ENCODE measurements around the gene COX7A2L.
A peak's percentile ranks its signal among the peaks of the same experiment; 100 is the strongest.
"Not testable (repeated sequence)": the region's sequence is repeated elsewhere in the genome, so short reads cannot be mapped to it uniquely, and the experiment has no call there.

COX7A2L gene

DNA sequence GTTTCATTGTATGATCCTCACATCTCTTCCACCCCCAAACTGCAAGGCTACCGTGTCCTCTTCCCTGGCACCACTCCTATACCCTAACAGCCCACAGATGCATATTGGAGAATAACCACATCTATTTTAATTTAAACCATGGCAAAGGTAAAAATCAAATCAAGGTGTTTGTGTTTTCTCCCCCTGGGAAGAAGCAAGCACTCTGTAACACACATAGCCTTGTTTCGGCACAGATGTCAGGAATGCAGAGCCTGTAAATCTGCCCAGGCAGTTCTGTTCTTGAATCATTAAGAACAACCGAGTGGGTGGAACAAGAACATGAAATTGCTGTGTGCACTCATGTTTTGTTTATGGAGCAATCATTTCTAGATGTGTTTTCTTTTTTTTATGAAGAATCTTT, 6.8 kb upstream of the COX7A2L start:
- DNase-seq (ENCODE audit: low read depth), result peak; percentile 69

DNA sequence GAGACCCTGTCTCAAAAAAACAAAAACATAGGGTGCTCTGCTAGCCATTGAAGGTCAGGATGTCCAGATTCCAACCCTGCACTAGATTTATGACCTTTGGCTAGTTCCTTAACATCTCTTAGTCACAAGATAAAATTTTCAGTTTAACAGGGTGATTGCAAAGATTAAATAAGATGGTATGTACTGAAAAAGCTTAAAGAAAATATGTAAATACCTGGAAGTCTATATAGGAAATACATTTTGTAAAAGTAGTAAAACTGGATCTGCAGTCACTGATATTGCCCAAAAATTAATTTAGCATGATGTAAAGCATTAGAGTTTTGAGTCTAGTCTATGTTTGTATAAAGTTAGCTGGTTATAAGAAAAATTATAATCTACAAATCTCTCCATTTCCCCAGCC, 5.4 kb upstream of the COX7A2L start:
- peak; percentile 21 for DNase-seq (ENCODE audit: low read depth)

DNA sequence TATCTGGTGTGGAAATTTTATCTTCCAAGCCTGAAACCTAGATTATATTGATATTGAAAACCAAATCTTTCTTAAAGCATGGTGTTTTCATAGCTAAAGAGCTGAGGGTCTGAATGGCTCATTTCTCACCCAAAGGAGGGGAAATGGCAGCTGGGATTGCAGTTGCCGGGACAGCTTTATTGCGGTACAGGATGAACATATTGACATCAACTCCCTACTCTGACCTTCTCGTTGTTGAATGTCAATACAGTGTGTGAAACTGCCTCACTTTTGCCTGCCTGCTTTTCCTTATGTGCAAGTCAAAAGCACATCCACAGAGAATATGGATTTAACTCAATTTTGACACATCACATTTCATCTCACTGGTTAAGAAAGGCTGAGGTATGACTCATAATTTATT, 3.6 kb upstream of the COX7A2L start:
- DNase-seq (ENCODE audit: low read depth), result no peak

DNA sequence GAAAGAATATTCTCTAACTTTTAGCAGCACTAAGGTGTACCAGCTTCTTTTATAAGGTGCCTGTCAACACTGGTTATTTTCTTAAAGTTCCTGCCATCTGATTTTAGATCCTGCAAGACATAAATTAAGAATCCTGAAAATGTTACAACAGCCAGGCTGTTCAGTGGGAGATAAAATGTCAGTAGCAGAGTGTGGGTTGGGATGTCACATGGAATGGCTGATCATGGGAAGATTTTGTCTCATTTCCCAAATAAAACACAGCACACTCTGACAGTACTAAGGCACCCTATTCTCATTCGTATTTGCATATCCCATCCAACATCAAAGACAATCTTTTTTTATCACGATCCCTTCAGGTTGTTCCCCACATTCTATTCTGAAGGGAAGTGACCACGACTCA, 2.4 kb upstream of the COX7A2L start:
- no peak for DNase-seq (ENCODE audit: low read depth)

DNA sequence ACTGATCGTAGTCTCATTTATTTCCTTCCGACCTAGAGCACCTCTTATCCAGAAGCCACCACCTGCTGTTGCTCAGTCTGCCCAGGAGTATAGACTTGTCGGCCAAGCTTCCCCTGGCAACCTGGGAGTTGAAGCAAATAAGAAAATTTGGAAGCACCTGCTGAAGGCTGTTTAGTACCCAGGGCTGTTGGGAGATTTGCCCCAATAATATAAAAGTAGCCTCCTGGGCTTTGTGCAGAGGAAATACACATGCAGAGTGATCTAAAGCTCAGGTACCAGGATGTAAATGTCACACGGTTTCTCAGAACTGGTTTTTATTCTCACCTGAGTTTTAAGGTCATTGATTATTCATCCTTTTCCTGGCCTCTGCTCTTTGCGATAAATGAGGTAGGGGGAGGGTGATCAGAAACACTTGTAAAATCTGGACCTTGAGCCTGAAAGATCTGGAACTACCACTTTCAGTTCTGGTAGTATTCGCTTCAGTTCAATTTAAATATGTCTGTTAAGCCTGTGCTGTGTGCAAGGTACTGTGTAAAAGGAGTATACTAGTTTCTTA, 789 bp upstream of the COX7A2L start:
- DNase-seq (ENCODE audit: low read depth), result no peak

DNA sequence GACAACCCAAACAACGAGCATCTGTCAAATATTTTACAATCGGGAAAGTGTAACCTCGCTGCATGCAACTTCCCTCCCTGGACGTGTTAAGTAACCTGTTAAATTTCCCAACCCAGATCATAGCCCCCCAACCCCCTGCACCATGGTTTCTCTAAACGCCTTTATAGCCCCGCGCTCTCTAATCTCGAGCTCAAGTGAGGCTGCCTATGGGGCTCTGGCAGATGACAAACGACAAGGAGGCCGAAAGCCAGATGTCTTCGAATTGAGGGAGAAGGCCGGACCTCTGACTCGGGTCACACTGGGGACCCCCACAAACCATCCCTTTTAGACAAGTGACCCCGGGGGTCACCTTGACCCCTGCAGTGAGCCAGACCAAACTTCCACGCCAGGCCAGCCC, 526 bp downstream of the COX7A2L start:
- DNase-seq (ENCODE audit: low read depth), result no peak

DNA sequence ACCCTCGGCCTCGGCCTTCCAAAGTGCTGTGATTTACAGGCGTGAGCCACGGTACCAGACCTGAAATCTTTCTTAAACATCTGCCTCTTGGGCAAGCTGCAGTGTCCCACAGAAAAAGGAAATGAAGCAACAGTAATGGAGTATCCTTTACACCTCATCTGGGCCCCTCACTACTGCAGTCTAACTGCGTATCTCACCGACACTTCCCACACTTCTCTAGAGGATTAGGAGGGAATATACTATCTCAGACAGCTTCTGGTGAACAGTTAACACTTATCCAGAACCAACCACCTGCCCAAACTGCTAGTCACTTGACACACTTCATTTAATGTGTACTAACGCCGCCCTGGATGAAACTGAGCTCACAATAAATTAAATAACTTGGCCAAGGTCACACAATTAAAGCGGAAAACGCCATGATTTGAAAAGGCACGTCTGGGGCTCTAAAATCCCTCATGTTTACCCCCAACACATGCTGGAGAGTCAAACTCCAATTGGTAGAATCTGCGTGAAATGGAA, 993 bp downstream of the COX7A2L start:
- DNase-seq (ENCODE audit: low read depth), result peak; percentile 79

DNA sequence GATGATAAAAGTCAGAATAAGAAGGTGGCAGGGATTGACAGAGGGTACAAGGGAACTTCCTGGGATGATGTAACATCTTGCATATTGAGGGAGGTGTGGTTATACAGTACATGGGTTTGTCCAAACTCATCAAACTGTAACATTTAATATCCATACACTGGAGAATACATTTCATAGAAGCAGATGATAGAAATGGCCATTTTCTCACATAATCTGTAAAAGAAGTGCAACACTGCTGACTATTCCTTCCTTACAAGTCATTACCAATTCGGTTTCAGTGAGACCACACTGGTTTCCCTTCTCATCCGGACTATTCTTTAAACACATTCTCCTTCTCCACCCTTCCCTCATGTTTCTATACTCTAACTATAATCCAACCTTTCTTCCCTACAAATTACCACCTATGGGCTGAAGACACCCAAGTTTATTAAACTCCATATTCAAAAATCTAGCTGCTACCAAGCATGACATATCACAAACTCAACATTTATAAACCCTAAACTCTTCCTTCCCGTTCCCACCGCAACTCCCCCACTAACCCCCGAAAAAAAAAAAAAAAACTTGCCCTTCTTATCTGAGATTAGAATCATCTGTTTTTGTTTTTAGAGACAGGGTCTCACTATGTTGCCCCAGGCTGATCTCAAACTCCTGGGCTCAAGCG, 1.6 kb downstream of the COX7A2L start:
- no peak for DNase-seq (ENCODE audit: low read depth)

DNA sequence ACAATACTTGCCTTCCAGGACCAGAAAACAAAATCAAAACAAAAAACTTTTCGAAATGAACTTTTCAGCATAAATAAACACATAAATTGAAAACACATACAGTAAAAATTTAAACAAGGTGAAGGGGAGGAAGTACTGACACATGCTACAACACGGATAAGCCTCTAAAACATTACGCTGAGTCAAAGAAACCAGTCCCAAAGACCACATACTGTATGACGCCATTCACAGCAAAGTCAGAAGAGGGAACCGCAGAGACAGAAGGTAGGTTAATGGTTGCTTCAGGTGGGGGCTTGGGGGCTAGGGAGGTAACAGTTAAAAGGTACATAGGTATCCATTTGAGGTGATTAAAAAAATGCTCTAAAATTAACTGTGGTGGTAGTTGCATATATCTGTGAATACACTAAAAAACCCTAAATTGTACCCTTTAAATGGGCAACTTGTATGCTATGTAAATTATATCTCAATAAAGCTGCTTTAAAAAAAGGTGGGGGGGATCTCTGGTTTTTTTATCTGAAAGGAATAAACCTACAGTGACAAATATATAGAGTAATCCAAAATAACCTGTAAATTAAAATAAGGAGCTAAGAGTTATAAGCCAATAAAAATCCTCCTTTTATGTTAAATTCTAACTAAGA, 7.1 kb downstream of the COX7A2L start:
- DNase-seq (ENCODE audit: low read depth), result peak; percentile 55

DNA sequence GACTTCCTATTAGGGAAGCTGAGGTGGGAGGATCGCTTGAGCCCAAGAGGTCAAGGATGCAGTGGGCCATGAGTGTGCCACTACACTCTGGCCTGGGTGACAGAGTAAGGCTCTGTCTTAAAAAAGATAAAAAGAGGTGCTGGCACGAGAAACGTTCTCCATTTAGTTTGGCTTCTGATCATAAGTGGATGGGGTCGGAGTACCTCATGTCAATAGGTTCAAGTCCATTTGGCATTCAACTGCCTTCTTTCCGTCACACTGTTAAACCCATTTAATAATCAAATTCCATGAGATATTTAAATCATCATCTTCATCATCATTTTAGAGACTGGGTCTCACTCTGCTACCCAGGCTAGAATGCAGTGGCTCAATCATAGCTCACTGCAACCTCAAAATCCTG, 9.2 kb downstream of the COX7A2L start:
- DNase-seq (ENCODE audit: low read depth), result no peak

DNA sequence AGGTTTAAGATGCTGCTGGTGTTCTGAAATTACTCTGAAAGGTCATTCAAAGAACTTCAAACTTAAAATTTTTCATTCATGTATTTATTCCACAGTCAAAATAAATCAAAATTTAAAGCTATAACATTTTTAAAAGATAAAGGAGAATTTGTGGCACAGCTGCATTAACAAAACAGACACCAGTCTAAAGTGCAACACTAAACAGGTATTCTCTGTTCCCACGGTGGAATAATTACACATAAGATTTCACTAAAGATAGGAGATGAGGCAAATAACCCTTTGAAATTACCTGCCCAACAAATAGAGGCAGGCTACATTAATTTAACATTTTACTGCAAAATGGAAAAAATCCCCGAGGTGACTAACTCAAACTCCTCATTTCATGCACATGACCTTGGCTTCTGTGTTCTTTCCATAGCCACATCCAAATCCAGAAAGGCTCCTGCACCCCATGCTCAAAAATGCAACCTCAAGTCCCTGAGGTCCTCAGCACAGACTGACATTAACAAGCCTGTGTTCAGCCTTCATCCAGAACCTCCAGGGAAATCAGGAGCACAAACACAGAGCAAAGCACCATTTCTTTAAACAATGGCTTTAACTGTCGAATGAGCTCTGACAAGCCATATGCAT, 10.5 kb downstream of the COX7A2L start:
- no peak for DNase-seq (ENCODE audit: low read depth)

DNA sequence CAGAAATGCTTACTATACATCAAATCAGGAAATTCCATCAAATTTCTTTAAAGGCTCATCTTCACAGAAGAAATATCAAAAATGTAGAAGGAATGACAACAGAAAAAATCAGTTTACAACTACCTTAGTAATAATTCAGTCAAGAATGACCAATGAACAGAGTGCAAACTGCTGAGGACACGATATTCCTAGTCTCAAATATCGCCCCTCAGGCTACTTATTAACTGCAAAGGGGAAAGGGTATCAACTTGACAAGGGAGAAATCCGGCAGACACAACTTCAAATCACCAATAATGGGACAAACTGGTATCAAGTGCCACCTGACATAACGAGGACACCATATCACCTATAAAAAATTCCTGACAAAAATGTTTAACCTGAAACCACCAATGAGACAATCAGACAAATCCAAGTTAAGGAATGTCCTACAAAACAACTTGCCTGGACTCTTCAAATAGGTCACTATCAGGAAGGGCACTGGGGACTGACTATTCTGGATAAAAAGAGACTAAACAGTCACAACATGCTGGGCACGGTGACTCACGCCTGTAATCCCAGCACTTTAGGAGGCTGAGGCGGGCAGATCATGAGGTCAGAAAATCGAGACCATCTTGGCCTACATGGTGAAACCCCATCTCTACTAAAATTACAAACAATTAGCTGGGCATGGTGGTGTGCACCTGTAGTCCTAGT, 12.8 kb downstream of the COX7A2L start:
- no peak for DNase-seq (ENCODE audit: low read depth)

DNA sequence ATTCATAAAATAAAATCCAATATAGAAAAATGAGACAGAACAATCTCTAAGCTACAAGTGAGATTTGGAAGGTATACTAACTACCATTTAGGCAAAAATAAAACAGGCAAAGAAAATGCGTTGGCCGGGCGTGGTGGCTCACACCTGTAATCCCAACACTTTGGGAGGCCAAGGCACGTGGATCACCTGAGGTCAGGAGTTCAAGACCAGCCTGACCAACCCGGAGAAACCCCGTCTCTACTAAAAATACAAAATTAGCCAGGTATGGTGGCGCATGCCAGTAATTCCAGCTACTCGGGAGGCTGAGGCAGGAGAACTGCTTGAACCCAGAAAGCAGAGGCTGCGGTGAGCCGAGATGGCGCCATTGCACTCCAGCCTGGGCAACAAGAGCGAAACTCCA, 13.5 kb downstream of the COX7A2L start:
- not testable (repeated sequence) for DNase-seq (ENCODE audit: low read depth)

DNA sequence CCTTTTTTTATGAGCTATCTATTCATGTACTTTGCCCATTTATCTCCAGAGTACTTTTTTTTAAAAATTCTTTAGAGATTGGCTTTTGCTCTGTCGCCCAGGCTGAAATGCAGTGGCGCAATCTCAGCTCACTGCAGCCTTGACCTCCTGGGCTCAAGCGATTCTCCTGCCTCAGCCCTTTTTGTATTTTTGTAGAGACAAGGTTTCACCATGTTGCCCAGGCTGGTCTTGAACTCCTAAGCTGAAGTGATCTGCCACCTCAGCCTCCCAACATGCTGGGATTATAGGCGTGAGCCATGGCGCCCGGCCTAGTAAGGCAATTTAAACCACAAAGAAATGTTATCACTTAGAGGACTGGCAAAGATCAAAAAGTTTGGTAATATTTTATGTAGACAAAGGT, 14.2 kb downstream of the COX7A2L start:
- DNase-seq (ENCODE audit: low read depth), result peak; percentile 37

DNA sequence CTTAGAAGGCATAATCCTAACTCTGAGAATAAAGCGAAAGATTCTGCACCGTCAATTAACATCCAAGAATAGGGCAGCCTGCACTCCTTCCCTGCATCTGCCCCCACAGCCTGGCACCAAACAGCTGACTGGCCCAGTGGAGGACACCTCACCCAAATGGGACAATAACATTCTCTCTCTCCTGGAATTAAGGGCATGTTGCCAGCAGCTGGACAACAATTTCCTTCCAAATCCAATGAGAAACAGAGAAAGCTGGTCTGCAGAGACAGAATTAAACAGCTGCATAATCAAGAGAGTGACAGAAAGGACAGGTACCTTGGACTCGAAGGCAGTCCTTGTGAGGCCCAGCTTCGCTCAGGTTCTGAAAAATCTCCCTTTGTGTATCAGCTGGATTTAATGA, 15.0 kb downstream of the COX7A2L start:
- DNase-seq (ENCODE audit: low read depth), result no peak

DNA sequence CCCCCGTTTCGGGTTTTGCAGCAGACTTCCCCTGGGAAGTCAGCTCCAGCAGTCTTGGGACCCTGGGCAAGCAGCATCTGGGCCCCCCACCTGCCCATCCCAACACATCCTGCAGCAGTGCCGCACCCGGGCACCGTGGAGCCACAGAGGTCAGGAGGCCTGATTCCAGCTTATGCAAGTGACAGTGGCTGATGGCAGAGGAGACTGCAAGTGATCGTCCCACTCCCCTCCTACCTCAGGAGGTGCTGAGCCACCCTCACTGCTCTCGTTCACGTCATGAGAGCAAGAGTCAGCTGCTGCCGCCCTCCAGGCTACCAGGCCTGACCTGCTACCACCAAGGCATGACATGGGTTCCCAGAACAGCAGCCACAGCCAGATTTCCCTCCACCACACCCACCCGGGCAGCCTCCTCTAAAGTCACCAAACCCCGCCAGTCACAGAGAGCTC, 18.2 kb downstream of the COX7A2L start:
- no peak for DNase-seq (ENCODE audit: low read depth)

DNA sequence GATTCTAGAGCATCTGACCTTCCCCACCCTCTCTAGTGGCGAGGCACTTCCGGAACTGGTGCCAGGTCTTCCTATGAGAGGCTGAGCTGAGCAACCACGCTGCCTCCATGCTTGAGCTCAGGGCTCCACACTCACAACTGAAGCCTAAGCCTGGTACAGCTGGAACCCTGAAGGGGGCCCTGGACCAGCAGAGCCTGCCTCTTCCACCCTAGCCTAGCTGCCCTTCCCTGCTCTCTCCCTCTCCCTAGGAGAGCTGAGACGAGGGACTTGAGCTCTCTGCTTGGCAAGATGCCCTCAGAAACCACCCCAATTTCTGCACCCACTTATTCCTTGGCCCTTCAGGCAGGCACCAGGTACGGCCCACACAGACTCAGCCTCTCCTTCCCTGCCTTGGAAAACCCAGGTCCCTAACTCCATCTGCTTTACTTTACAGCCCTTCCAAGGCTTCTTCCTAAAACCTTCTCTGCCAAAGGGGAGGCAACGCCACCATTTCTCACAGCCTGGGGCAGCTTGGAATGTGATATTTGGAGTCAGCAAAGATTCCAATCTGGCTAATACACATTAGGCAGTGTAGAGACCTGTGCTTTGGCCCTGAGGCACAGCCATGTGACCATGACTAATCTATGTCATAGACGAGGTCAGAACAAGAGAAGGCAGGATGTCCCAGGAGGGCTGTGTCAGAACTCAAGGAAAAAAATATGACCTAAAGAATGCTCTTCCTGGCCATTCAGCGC, 18.8 kb downstream of the COX7A2L start:
- DNase-seq (ENCODE audit: low read depth), result peak; percentile 73

DNA sequence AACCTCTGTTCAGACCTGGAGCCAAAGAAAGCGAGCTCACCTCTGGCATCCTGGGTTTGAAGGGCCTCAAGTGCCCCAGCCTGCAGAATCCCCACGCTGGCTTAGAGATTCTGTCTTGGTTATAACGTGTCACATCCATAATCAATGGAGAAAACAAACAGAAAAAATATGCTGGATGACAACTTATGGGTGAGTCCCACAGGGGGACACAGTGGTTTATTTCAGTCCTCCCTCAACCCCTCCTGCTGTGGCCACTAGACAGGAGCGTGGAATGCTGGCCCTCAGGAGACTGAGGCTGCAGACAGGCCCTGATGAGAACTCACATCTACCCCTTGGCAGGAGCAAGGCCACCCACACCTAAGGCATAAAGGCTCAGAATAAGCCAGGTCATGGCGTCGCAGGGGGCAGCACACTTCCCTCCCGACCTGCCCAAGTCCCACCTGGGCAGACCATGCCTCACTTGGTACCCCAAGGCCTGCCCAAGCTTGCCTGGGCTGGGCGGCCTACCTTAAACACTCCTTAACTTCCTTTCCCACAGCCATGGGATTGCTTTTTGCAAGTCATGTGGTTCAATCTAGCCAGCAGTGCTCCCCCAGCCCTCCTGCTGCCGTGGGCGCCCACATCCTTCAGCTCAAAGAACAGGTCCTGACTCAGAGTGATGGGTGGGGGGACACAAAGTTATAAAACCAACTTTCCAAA, 19.9 kb downstream of the COX7A2L start:
- DNase-seq (ENCODE audit: low read depth), result no peak

DNA sequence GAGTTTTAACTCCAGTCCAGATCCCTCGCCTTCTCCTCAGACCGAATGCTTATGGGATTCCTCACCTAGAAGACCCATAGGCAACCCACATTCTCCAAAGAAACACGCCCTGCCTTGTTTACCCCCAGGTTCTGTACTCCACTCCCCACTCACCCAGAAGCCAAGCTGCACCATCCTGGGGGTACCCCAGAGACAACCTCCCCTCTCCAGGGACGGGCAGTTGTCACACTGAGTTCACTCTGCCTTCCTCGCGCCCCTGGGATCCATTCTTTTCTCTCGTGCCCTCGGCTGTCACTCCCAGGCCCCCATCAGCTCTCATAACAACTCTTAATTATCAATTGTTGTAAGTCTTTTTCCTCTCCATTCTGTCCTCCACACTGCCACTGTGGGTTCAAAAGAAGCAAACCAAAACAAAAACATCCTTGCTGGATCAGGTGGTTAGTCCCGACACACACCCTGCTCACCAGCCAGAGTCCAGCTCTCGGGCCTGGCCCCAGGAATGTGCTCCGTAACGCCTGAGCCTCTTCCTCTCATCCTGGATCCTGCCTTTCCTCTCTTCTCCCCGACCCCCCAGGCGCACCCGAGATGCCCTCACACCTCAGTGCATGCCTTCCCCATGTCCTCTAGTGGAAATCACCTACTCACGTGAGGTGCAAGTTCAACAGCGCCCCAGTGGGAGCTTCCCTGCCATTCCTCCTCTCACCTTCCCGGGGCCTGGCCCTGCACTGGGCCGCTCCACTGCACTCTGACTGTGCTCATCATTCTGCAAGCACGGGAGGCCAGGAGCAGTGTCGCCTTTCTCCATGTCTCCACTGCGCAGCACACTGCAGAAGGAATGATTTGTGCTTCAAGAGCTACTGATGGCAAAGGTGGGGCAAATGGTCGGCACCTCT, 20.7 kb downstream of the COX7A2L start:
- DNase-seq (ENCODE audit: low read depth), result no peak
